Fibroblast of lung (primary cell): ENCODE measurements around the gene SBNO1. TPM values are rescaled to one million over a fixed set of nuclear protein-coding genes. Genes with fewer than 3 reads are reported as not detected.

ENCODE experiments used
- DNase-seq, 2 donors: peaks; one replicate each; pipeline versions ENCODE4 v3.0.0 to v3.0.0-alpha.2; 2010; ENCODE audit warnings: low read depth in 2 of 2
- H2AFZ ChIP-seq: 2 replicates; pipeline ENCODE4 v1.5.1; 2012; ENCODE audit warnings: low read length, control low read depth, inconsistent platforms
- H3K27ac ChIP-seq: 2 replicates; pipeline ENCODE4 v1.5.1; 2011; ENCODE audit warnings: low read length, control low read depth; ENCODE audit not compliant: insufficient read depth
- H3K27me3 ChIP-seq: 2 replicates; pipeline ENCODE4 v1.5.1; 2011; ENCODE audit warnings: mild to moderate bottlenecking, low read length; ENCODE audit not compliant: control insufficient read depth, insufficient read depth
- H3K36me3 ChIP-seq: 2 replicates; pipeline ENCODE4 v1.5.1; 2011; ENCODE audit warnings: low read length; ENCODE audit not compliant: control insufficient read depth, insufficient read depth
- H3K4me1 ChIP-seq: 2 replicates; pipeline ENCODE4 v1.5.1; 2011; ENCODE audit warnings: low read length; ENCODE audit not compliant: control insufficient read depth, insufficient read depth; ENCODE audit errors: extremely low read depth
- H3K4me2 ChIP-seq: 2 replicates; pipeline ENCODE4 v1.5.1; 2011; ENCODE audit warnings: low read length, control low read depth; ENCODE audit not compliant: insufficient read depth; ENCODE audit errors: extremely low read depth
- H3K4me3 ChIP-seq, 4 experiments: fragments of 200-600 bp in 1 of 4; sonication (generic) in 1 of 4; replicated peaks in 1 of 4; 2 replicates each; pipeline ENCODE4 v1.5.1; 2011 to 2016; ENCODE audit warnings: low read length in 4 of 4, low read depth in 3 of 4, mild to moderate bottlenecking in 3 of 4, control low read depth in 2 of 4, inconsistent platforms in 1 of 4, mixed read lengths in 1 of 4; ENCODE audit not compliant: insufficient read depth in 1 of 4; ENCODE audit errors: control extremely low read depth in 1 of 4
- H3K79me2 ChIP-seq: 2 replicates; pipeline ENCODE4 v1.5.1; 2012; ENCODE audit warnings: mild to moderate bottlenecking, low read length, inconsistent platforms; ENCODE audit not compliant: control insufficient read depth, insufficient read depth
- H3K9ac ChIP-seq: 2 replicates; pipeline ENCODE4 v1.5.1; 2011; ENCODE audit warnings: mild to moderate bottlenecking, low read length, control low read depth; ENCODE audit not compliant: insufficient read depth
- H3K9me3 ChIP-seq: 2 replicates; pipeline ENCODE4 v1.5.1; 2012; ENCODE audit warnings: low read depth, low read length; ENCODE audit not compliant: control insufficient read depth, insufficient read depth
- H4K20me1 ChIP-seq: 2 replicates; pipeline ENCODE4 v1.5.1; 2011; ENCODE audit warnings: low read length; ENCODE audit not compliant: control insufficient read depth, insufficient read depth; ENCODE audit errors: extremely low read depth
- CTCF ChIP-seq, 2 donors: IDR thresholded peaks in 1 of 2; conservative IDR thresholded peaks in 1 of 2; 1 replicate in 1 of 2; 2 replicates in 1 of 2; pipeline ENCODE4 v1.5.1; 2011 to 2012; ENCODE audit warnings: low read length in 2 of 2, control low read depth in 1 of 2, inconsistent platforms in 1 of 2, low read depth in 1 of 2, mild to moderate bottlenecking in 1 of 2
- EZH2 ChIP-seq: IDR thresholded peaks from 2 replicates; pipeline ENCODE4 v1.5.1; 2012; ENCODE audit warnings: low read length, control low read depth, mild to moderate bottlenecking; ENCODE audit errors: missing control alignments
- polyA plus RNA-seq, 2 donors: library from polyadenylated mRNA; depleted of rRNA in 1 of 2; stranded (reverse) in 1 of 2; unstranded in 1 of 2; fragments of >200 nt; gene quantifications; 2 replicates each; pipeline ENCODE4 v1.2.1, GENCODE V29; 2011 to 2012; ENCODE audit warnings: missing spikeins in 1 of 2
- total RNA-seq: library from RNA; depleted of rRNA; stranded (reverse); fragments of >200 nt; gene quantifications from 2 replicates; pipeline ENCODE4 v1.2.1, GENCODE V29; 2014

The SBNO1 gene
- total and polyA plus RNA-seq, 2 donors (not counting 1 experiment from before 2014, with no cell fraction given), result 15.6 to 20.8 TPM

GRCh38 chr12:123261196-123261595 lies 103.5 kb downstream of the SBNO1 start:
- Histone ChIP-seq H3K36me3 (peaks cover 23% of the 10 kb centered on the region), H3K9ac (no peak overlapping the region), H3K9me3 (no peaks in the 10 kb centered on the region), H3K79me2 (peaks cover 11% of the 10 kb centered on the region), H4K20me1 (no peaks in the 10 kb centered on the region), H3K27ac (no peak overlapping the region), H2AFZ (no peak overlapping the region), H3K4me2 (no peak overlapping the region), H3K4me3 (no peak overlapping the region), H3K27me3 (no peaks in the 10 kb centered on the region), H3K4me1 (no peaks in the 10 kb centered on the region)
- TF ChIP-seq EZH2 (no peak), CTCF (conservative IDR thresholded peaks at IDR 0.05 in 1 of 2, IDR thresholded peaks at IDR 0.05 in 1 of 2; ENCODE audit: low read depth in 1 of 2, low read length in 2 of 2) (no peak)
- DNase-seq, result no peak

- H3K4me3 ChIP-seq, result no peak overlapping the region
- DNase-seq, result no peak
- no peaks in the 10 kb centered on the region for H3K4me1 ChIP-seq
- no peaks in the 10 kb centered on the region for H4K20me1 ChIP-seq
- peaks cover 18% of the 10 kb centered on the region for H3K36me3 ChIP-seq
- no peak overlapping the region for H3K27ac ChIP-seq
- TF ChIP-seq EZH2 (no peak), CTCF (conservative IDR thresholded peaks at IDR 0.05 in 1 of 2, IDR thresholded peaks at IDR 0.05 in 1 of 2; ENCODE audit: low read depth in 1 of 2, low read length in 2 of 2) (no peak)
- H3K9ac ChIP-seq, result no peak overlapping the region
- H2AFZ ChIP-seq, result no peak overlapping the region
- H3K4me2 ChIP-seq, result no peak overlapping the region
- H3K9me3 ChIP-seq, result no peaks in the 10 kb centered on the region
- peaks cover 11% of the 10 kb centered on the region for H3K79me2 ChIP-seq
- no peaks in the 10 kb centered on the region for H3K27me3 ChIP-seq
These were observed 104.6 kb downstream of the SBNO1 start for GRCh38 chr12:123260081-123260480.

GRCh38 chr12:123258593-123258992 lies 106.1 kb downstream of the SBNO1 start:
- Histone ChIP-seq H3K9ac (no peak overlapping the region), H4K20me1 (no peaks in the 10 kb centered on the region), H3K79me2 (peaks cover 6% of the 10 kb centered on the region), H3K27ac (no peak overlapping the region), H3K4me2 (no peak overlapping the region), H3K27me3 (no peaks in the 10 kb centered on the region), H3K9me3 (no peaks in the 10 kb centered on the region), H2AFZ (no peak overlapping the region), H3K4me3 (no peak overlapping the region), H3K4me1 (no peaks in the 10 kb centered on the region), H3K36me3 (peaks cover 20% of the 10 kb centered on the region)
- DNase-seq, result no peak
- no peak for TF ChIP-seq EZH2
- no peak for TF ChIP-seq CTCF (conservative IDR thresholded peaks at IDR 0.05 in 1 of 2, IDR thresholded peaks at IDR 0.05 in 1 of 2; ENCODE audit: low read depth in 1 of 2, low read length in 2 of 2)
